T1000 (cell line): ENCODE data around the gene P2RY6.
A peak's percentile ranks its signal among the peaks of the same experiment; 100 is the strongest.

Source experiments
- DNase-seq: peaks from one replicate; lab custom pipeline; 2025; ENCODE audit warnings: mixed read lengths; lab: John Stamatoyannopoulos, UW

P2RY6 gene

DNA sequence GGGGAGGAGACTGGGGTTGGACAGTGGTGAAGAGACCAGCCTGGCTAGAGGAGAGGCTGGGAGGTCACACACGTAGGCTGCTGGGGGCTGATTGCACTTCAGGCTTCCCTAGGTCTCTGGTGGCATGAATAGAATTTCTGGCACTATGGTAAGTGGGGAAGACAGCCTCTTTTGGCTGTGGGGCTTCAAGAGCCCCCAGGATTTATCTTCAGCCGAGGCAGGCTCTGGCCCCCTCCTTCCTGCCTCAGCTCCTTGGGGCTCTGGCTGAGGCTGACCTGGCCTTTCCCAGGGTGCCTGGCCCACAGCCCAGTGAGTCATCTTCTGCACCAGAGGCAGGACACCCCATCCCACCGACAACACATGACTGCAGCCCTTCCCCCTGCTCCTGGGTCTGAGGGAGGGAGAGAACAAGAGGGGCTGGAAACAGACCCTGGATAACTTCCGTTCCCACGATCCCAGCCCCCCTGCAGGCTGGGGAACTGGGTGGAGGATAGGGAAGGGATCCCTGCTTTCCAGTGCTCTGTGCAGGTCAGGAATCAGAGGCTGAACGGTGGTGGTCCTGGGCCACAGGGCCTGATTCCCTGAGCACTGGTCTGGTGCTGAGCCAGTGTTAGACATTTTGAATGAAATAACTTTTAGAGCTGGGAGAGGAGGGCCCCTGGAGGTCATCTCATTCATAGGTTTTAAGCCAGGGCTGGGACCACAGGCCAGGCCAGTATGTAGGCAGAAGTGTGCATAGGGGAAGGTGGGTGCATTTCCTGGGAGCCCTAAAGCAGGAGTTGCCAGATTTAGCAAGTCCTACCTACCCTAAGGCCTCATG, 62.5 kb downstream of the P2RY6 start:
- DNase-seq, result peak; percentile 44

- DNase-seq, result peak; percentile 82
These were observed 63.2 kb downstream of the P2RY6 start for GRCh38 chr11:73335204-73335923.

DNA sequence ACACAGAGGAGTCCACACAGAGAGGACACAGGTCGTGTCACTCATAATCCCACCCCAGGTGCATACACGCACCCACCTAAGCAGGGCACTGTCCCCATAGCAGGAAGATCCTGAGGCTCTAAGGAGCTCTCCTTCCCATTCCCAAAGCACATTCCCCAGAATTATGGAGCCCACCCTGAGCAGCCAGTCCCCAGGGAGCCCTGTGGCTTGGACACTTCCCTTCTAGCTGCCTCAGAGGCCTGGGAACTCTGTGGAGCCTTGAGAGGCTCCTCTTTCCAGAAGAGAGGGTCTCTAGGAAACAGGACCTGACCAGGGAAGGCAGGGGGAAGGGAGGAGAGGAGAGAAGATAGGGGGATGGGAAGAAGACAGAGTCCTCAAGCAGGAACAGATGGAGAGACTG, 65.7 kb downstream of the P2RY6 start:
- DNase-seq, result no peak

GRCh38 chr11:73338279-73338678, 66.1 kb downstream of the P2RY6 start:
- DNase-seq, result no peak

DNA sequence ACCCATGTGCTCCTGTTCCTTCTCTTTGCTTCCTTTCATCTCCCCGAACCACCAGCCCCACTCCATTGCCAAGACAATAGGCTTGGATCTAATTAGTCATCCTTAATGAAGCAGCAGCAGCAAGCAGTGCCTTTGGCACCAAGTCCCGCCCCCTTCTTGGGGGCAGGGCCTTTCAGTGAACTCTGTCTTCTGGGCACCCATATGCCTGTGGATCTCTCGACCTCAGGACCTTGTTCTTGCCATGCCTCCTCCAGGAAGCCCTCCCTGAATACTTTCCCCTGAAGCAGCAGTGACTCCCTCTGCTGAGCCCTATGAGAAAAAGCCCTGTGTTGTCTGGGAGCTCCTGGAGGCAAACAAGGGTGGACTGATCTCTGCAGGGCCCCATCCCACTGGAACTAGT, 68.0 kb downstream of the P2RY6 start:
- DNase-seq, result no peak

DNA sequence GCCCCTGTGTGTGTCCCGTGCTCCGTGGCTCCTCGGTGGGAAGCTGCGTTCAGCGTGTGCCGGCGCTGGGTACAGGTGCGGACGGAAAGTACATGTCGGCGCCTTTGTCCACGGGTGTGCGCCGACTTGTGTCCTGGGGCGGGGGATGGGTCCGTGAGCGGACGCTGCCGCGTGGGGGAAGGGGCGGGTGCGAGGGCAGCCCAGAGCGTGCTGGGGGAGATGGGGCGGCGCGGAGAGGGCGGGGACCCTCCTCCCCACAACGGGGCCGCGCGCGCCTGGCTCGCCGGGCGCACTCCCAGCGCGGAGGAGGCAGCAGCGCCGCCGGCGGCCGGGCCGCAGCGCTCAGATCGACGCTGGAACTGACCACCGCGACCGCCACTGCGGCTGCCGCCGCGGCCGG, 70.5 kb downstream of the P2RY6 start:
- no peak for DNase-seq

DNA sequence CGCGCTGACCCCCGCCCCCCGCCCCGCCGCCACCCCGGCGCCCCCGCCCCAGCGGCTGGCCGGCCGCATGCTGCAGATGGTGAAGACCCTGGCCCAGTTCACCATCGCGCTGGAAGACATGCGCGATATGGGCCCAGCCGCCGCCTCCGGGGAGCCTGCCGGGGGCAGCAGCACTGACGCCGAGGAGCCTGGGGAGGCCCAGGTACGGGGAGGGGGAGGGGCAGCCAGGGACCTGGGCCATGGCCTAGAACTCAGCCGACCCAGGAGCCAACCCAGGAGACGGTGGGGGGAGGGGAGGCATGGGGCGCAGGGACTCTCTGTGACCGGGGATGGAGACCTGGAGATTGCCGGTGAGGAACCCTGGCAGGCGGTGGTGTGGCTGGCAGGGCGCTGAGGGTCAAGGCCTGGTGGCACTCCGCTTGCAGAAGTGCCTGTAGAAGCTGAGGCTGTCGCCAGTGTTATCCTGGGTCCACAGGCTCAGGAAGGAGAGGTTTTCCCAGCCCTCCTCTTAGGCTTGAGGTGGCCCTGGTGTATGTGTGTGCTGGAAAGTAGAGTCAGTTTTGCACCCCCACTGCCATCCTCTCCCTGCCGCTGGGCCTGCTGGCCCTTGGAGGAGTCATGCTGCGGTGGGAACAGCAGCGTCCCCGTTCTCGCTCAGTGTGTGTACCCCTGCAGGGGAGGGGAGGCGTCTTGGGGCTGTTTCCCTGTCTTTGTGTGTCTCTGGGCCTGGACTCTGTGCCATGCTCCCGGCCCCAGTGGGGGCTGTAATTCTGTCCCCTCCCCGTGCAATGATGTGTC, 71.1 kb downstream of the P2RY6 start:
- DNase-seq, result no peak

- DNase-seq, result no peak
These were observed 72.1 kb downstream of the P2RY6 start for GRCh38 chr11:73344191-73344607.

DNA sequence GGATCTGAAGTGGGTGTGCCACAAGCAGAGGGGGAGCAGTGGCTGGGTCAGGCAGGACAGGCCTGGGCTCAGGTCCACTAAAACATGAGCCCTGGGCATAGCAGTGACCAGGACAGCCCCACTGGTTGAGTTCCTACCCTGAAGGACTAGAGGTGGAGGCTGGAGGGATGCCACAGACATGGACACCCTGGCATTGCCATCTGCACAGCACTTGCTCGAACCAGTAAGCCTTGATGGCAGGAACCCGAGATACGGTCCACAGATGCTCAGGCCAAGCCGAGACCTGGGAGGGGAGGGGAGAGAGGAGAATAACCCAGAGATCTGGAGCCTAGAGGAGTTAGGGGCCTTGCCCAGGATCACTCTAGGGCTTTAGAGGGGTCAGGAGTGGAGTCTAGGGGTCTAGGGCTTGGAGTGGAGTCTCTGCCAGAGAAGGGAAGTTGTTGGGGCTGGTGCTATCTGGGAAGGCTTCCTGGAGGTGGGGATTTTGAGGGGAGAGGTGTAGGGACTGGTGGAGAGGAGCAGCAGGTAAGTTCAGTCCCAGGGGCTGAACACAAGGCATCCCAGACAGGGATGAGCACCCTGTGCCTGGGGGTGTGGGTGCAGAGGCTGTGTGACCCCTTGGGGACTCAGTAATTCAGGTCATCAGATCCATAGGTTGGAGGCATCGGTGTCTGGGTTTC, 73.5 kb downstream of the P2RY6 start:
- no peak for DNase-seq

DNA sequence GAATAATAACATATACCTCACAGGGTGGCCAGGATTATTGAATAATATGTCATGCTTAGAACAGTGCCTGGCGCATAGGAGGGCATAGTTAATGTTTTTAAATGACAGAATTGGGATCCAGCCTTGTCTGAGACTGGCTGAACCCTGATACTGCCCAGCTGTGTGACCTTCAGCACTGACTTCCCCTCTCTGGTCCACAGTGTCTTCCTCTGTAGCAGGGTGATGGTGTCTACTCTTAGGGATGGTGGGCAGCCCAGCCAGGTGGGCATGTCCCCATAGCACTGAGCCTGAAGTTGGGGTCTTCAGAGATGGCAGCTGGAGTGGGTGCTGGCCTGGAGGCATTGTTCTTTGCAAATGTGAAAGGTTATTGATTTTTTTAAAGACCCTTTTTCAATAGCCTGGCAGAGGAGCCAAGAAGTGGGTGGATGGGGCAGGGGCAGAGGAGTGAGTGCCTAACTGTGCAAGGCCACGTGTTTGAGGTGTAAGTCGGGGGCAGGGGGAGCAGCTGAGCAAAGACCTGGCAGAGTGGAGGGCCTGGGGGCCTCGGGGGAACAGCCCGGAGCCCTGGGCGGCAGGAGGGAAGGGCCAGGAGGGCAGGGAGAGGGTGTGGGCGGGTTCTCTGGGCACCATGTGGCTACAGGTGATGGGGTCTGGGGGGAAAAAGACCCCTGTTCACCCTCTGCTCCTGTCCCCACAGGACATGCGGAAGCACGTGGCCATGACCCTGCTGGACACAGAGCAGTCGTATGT, 74.2 kb downstream of the P2RY6 start:
- no peak for DNase-seq

DNA sequence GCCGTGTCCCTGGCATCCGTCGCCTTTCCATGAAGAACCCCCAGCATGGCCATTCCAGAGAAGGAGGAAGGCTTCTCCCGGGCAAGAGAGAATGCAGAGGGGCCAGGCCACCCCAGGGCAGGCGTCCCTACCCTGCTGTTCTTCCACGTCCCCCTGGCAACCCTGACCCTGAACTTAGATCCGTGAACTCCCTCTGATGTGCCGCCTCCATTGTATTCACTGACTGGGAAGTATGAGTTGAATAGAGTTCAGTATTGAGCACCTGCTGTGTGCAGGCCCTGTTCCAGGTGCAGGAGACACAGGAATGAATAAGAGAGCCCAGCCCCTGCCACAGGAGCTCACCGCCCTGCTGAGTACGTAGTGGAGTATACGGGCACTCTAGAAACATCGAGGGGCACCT, 74.9 kb downstream of the P2RY6 start:
- DNase-seq, result no peak
